Measurements from ENCODE around the gene ZNF343. TPM values are rescaled to one million over a fixed set of nuclear protein-coding genes. Genes with fewer than 3 reads are reported as not detected.

The ZNF343 gene
- total RNA-seq, 1 experiment from 2014 or later: 13.8 TPM

GRCh38 chr20:2473516-2473915, 35.2 kb downstream of the ZNF343 start:
- Histone ChIP-seq H3K27me3 (replicated peaks; ENCODE audit: insufficient read depth, low read depth, low read length, poor library complexity) (no peaks in the 10 kb centered on the region), H3K36me3 (ENCODE audit: insufficient read depth, low read length, poor library complexity, severe bottlenecking) (peaks cover under 1% of the 10 kb centered on the region), H3K4me1 (ENCODE audit: insufficient read depth, low read length, poor library complexity, severe bottlenecking) (peaks cover 7% of the 10 kb centered on the region), H3K9me3 (ENCODE audit: low read depth, low read length, poor library complexity, severe bottlenecking) (no peaks in the 10 kb centered on the region), H3K4me3 (ENCODE audit: low read depth, low read length, poor library complexity, severe bottlenecking) (no peak overlapping the region), H3K27ac (ENCODE audit: low read depth, low read length, poor library complexity, severe bottlenecking) (no peak overlapping the region)
- ChIA-PET POLR2A (ENCODE audit: low non-redundant PET) (no interaction called here), CTCF (no interaction called here)
- no peak for TF ChIP-seq CTCF (conservative IDR thresholded peaks at IDR 0.05; ENCODE audit: low read depth, low read length)
- TF ChIP-seq EZH2 (IDR thresholded peaks at IDR 0.05; ENCODE audit: borderline replicate concordance, low read depth, low read length, poor library complexity, severe bottlenecking): no peak
- no peak for DNase-seq (ENCODE audit: low spot score)
- BruUV-seq (replicated peaks): no TSS peak
- intact Hi-C loops (cut with micrococcal nuclease; ENCODE audit: unreplicated experiment): no loop called here

GRCh38 chr20:2470423-2471193, 38.1 kb downstream of the ZNF343 start, which contains the start of gene SNRPB:
SNRPB (minus strand) TSS chr20:2470789; CDS start chr20:2470690, 99 bp downstream.
- peaks cover 29% of the 10 kb centered on the region for H3K36me3 ChIP-seq (ENCODE audit: insufficient read depth, low read length, poor library complexity, severe bottlenecking)
- peak; percentile 99 for DNase-seq (ENCODE audit: low spot score)
- no peaks in the 10 kb centered on the region for H3K27me3 ChIP-seq (replicated peaks; ENCODE audit: insufficient read depth, low read depth, low read length, poor library complexity)
- H3K4me3 ChIP-seq (ENCODE audit: low read depth, low read length, poor library complexity, severe bottlenecking): peak within 1 kb of the TSS; percentile 72
- POLR2A ChIA-PET (ENCODE audit: low non-redundant PET): interaction anchor here (0.6 kb wide), 1 partner anchor 44 kb away, joined by 4 read pairs; no protein-coding TSS in a partner anchor
- CTCF ChIA-PET: interaction anchor here (0.5 kb wide), 1 partner anchor 748 kb away, joined by 13 read pairs; no protein-coding TSS in a partner anchor
- peak within 1 kb of the TSS; percentile 95 for H3K27ac ChIP-seq (ENCODE audit: low read depth, low read length, poor library complexity, severe bottlenecking)
- intact Hi-C loops (cut with micrococcal nuclease; ENCODE audit: unreplicated experiment): loop anchor here (2.0 kb wide), 1 partner anchor 182 kb away; the partner anchor contains the start of gene NOP56
- H3K4me1 ChIP-seq (ENCODE audit: insufficient read depth, low read length, poor library complexity, severe bottlenecking): peaks cover 10% of the 10 kb centered on the region
- TF ChIP-seq CTCF (conservative IDR thresholded peaks at IDR 0.05; ENCODE audit: low read depth, low read length) (no peak), EZH2 (IDR thresholded peaks at IDR 0.05; ENCODE audit: borderline replicate concordance, low read depth, low read length, poor library complexity, severe bottlenecking) (no peak)
- TSS peak; percentile 48 for BruUV-seq (replicated peaks)
- no peaks in the 10 kb centered on the region for H3K9me3 ChIP-seq (ENCODE audit: low read depth, low read length, poor library complexity, severe bottlenecking)

GRCh38 chr20:2469991-2470422, 38.7 kb downstream of the ZNF343 start:
- BruUV-seq (replicated peaks): no TSS peak
- H3K27me3 ChIP-seq (replicated peaks; ENCODE audit: insufficient read depth, low read depth, low read length, poor library complexity): no peaks in the 10 kb centered on the region
- ChIA-PET POLR2A (ENCODE audit: low non-redundant PET) (no interaction called here), CTCF (interaction anchor here (0.5 kb wide), 1 partner anchor 749 kb away, joined by 13 read pairs; no protein-coding TSS in a partner anchor)
- no peaks in the 10 kb centered on the region for H3K9me3 ChIP-seq (ENCODE audit: low read depth, low read length, poor library complexity, severe bottlenecking)
- H3K4me3 ChIP-seq (ENCODE audit: low read depth, low read length, poor library complexity, severe bottlenecking): peak overlapping the region; percentile 72
- peak; percentile 55 for DNase-seq (ENCODE audit: low spot score)
- intact Hi-C loops (cut with micrococcal nuclease; ENCODE audit: unreplicated experiment): loop anchor here (2.0 kb wide), 1 partner anchor 183 kb away; the partner anchor contains the start of gene NOP56
- peak overlapping the region; percentile 95 for H3K27ac ChIP-seq (ENCODE audit: low read depth, low read length, poor library complexity, severe bottlenecking)
- TF ChIP-seq EZH2 (IDR thresholded peaks at IDR 0.05; ENCODE audit: borderline replicate concordance, low read depth, low read length, poor library complexity, severe bottlenecking) (no peak), CTCF (conservative IDR thresholded peaks at IDR 0.05; ENCODE audit: low read depth, low read length) (no peak)
- peaks cover 10% of the 10 kb centered on the region for H3K4me1 ChIP-seq (ENCODE audit: insufficient read depth, low read length, poor library complexity, severe bottlenecking)
- peaks cover 35% of the 10 kb centered on the region for H3K36me3 ChIP-seq (ENCODE audit: insufficient read depth, low read length, poor library complexity, severe bottlenecking)

All from A673 (cell line).